WTC11 (cell line): ENCODE measurements around the gene TAF8. TPM values are rescaled to one million over a fixed set of nuclear protein-coding genes. Genes with fewer than 3 reads are reported as not detected.

Source experiments
- ATAC-seq: fragments of 200-7000 bp; cut with Tn5 transposase; 2 replicates; pipeline ENCODE4 v1.10.0; 2021; ENCODE audit warnings: mild to moderate bottlenecking, moderate library complexity
- CTCF ChIA-PET: fragments of 300-600 bp; sonication (Branson Sonifier 250); formaldehyde crosslinking; loops from one replicate; lab custom pipeline; 2021; ENCODE audit warnings: antibody characterized with exemption; lab: Charles Lee
- POLR2A ChIA-PET: fragments of 350-600 bp; sonication (Branson Sonifier 250); formaldehyde crosslinking; loops from one replicate; lab custom pipeline; 2021; ENCODE audit warnings: antibody characterized with exemption; lab: Charles Lee
- DNase-seq: peaks from one replicate; pipeline ENCODE4 v3.0.0; 2021; ENCODE audit warnings: low spot score
- H3K27ac Mint-ChIP-seq: 2 replicates; pipeline ENCODE4 v1.8.0; 2021; ENCODE audit warnings: mixed read lengths
- H3K27me3 Mint-ChIP-seq: 2 replicates; pipeline ENCODE4 v1.8.0; 2021; ENCODE audit warnings: low read depth, mild to moderate bottlenecking, moderate library complexity, mixed read lengths
- H3K36me3 Mint-ChIP-seq: 2 replicates; pipeline ENCODE4 v1.8.0; 2021; ENCODE audit warnings: mixed read lengths
- H3K4me1 Mint-ChIP-seq: 2 replicates; pipeline ENCODE4 v1.8.0; 2022; ENCODE audit warnings: mixed read lengths
- H3K4me3 Mint-ChIP-seq: 2 replicates; pipeline ENCODE4 v1.8.0; 2021; ENCODE audit warnings: mild to moderate bottlenecking, moderate library complexity, mixed read lengths
- H3K9me3 Mint-ChIP-seq: 2 replicates; pipeline ENCODE4 v1.8.0; 2021; ENCODE audit warnings: mixed read lengths
- AR ChIP-seq: fragments of 250-450 bp; sonication (Bioruptor Pico); IDR thresholded peaks from 2 replicates; pipeline ENCODE4 v1.9.0; 2021; ENCODE audit warnings: mild to moderate bottlenecking
- ATF1 ChIP-seq: sonication (generic); formaldehyde crosslinking; IDR thresholded peaks from 2 replicates; pipeline ENCODE4 v1.8.1; 2023; ENCODE audit warnings: mild to moderate bottlenecking, moderate library complexity, missing genetic modification reagents
- ATF3 ChIP-seq: sonication (generic); formaldehyde crosslinking; conservative IDR thresholded peaks from 2 replicates; pipeline ENCODE4 v1.8.1; 2022; ENCODE audit warnings: mild to moderate bottlenecking, missing genetic modification reagents
- ATF6 ChIP-seq: sonication (generic); formaldehyde crosslinking; IDR thresholded peaks from 2 replicates; pipeline ENCODE4 v1.8.1; 2023; ENCODE audit warnings: mild to moderate bottlenecking, missing genetic modification reagents
- CDX4 ChIP-seq: fragments of 250-450 bp; sonication (Bioruptor Pico); IDR thresholded peaks from 2 replicates; pipeline ENCODE4 v1.9.0; 2021; ENCODE audit warnings: moderate library complexity, mild to moderate bottlenecking, inconsistent platforms, borderline replicate concordance
- E2F5 ChIP-seq: sonication (generic); formaldehyde crosslinking; IDR thresholded peaks from 2 replicates; pipeline ENCODE4 v1.8.1; 2022; ENCODE audit warnings: mild to moderate bottlenecking, moderate library complexity, missing genetic modification reagents
- ELF4 ChIP-seq: sonication (generic); formaldehyde crosslinking; IDR thresholded peaks from 2 replicates; pipeline ENCODE4 v1.8.1; 2022; ENCODE audit warnings: low read depth, mild to moderate bottlenecking, moderate library complexity, missing genetic modification reagents
- ETV6 ChIP-seq: sonication (generic); formaldehyde crosslinking; IDR thresholded peaks from 2 replicates; pipeline ENCODE4 v1.8.1; 2022; ENCODE audit warnings: mild to moderate bottlenecking, missing genetic modification reagents
- FOXK1 ChIP-seq: sonication (generic); formaldehyde crosslinking; IDR thresholded peaks from 2 replicates; pipeline ENCODE4 v1.8.0; 2022; ENCODE audit warnings: mild to moderate bottlenecking, moderate library complexity, missing genetic modification reagents
- GABPB1 ChIP-seq: sonication (generic); formaldehyde crosslinking; IDR thresholded peaks from 2 replicates; pipeline ENCODE4 v1.8.1; 2023; ENCODE audit warnings: mild to moderate bottlenecking, missing genetic modification reagents
- GRHL2 ChIP-seq: fragments of 250-450 bp; sonication (Bioruptor Pico); IDR thresholded peaks from 2 replicates; pipeline ENCODE4 v1.8.0; 2022; ENCODE audit warnings: mild to moderate bottlenecking, moderate library complexity; ENCODE audit not compliant: insufficient replicate concordance, severe bottlenecking
- NR1H2 ChIP-seq: sonication (generic); formaldehyde crosslinking; IDR thresholded peaks from 2 replicates; pipeline ENCODE4 v1.9.0; 2021; ENCODE audit warnings: mild to moderate bottlenecking, moderate library complexity, missing genetic modification reagents
- NR2C2 ChIP-seq: sonication (generic); formaldehyde crosslinking; IDR thresholded peaks from 2 replicates; pipeline ENCODE4 v1.8.0; 2022; ENCODE audit warnings: mild to moderate bottlenecking, missing genetic modification reagents
- NR3C1 ChIP-seq: sonication (generic); formaldehyde crosslinking; conservative IDR thresholded peaks from 2 replicates; pipeline ENCODE4 v1.8.1; 2023; ENCODE audit warnings: low read depth, mild to moderate bottlenecking, missing genetic modification reagents
- PRDM15 ChIP-seq: sonication (generic); formaldehyde crosslinking; IDR thresholded peaks from 2 replicates; pipeline ENCODE4 v1.8.0; 2022; ENCODE audit warnings: missing genetic modification reagents
- SOX15 ChIP-seq: fragments of 250-450 bp; sonication (Bioruptor Pico); IDR thresholded peaks from 2 replicates; pipeline ENCODE4 v1.9.0; 2021; ENCODE audit warnings: mild to moderate bottlenecking
- SP1 ChIP-seq: sonication (generic); formaldehyde crosslinking; conservative IDR thresholded peaks from 2 replicates; pipeline ENCODE4 v1.8.1; 2022; ENCODE audit warnings: missing genetic modification reagents
- TEAD4 ChIP-seq: sonication (generic); formaldehyde crosslinking; IDR thresholded peaks from 2 replicates; pipeline ENCODE4 v1.8.0; 2022; ENCODE audit warnings: mild to moderate bottlenecking, missing genetic modification reagents
- ZBTB43 ChIP-seq: sonication (generic); formaldehyde crosslinking; IDR thresholded peaks from 2 replicates; pipeline ENCODE4 v1.8.1; 2023; ENCODE audit warnings: mild to moderate bottlenecking, missing genetic modification reagents
- ZNF263 ChIP-seq: sonication (generic); formaldehyde crosslinking; IDR thresholded peaks from 2 replicates; pipeline ENCODE4 v1.8.1; 2022; ENCODE audit warnings: low read depth, mild to moderate bottlenecking, moderate library complexity, missing genetic modification reagents
- ZNF416 ChIP-seq: fragments of 250-450 bp; sonication (Bioruptor Pico); IDR thresholded peaks from 2 replicates; pipeline ENCODE4 v1.9.0; 2021; ENCODE audit warnings: mild to moderate bottlenecking, inconsistent platforms
- total RNA-seq: library from RNA; stranded (reverse); gene quantifications from 3 replicates; pipeline ENCODE4 v1.2.3, GENCODE V29; 2021
- TF ChIP-seq, protein P1 (sequence below): sonication (generic); formaldehyde crosslinking; IDR thresholded peaks from 2 replicates; pipeline ENCODE4 v1.8.1; 2022; ENCODE audit warnings: low read depth, missing genetic modification reagents, borderline replicate concordance
- TF ChIP-seq, protein P2 (sequence below): fragments of 250-450 bp; sonication (Bioruptor Pico); IDR thresholded peaks from 2 replicates; pipeline ENCODE4 v1.9.0; 2021; ENCODE audit warnings: mild to moderate bottlenecking

The TAF8 gene
- total RNA-seq, 1 experiment from 2014 or later = 31.0 TPM

- TF ChIP-seq ZBTB43 (CRISPR knock-in tag) (no peak), PRDM15 (CRISPR knock-in tag) (no peak), AR (no peak), FOXK1 (no peak), ETV6 (CRISPR knock-in tag) (no peak), ZNF263 (no peak), GABPB1 (CRISPR knock-in tag) (no peak), NR1H2 (CRISPR knock-in tag) (no peak), ATF1 (CRISPR knock-in tag) (no peak), SP1 (CRISPR knock-in tag) (no peak), TEAD4 (CRISPR knock-in tag) (no peak), ATF3 (CRISPR knock-in tag) (no peak), NR2C2 (CRISPR knock-in tag) (no peak), SOX15 (CRISPR knock-in tag) (no peak), CDX4 (no peak), E2F5 (CRISPR knock-in tag) (no peak), GRHL2 (CRISPR knock-in tag) (no peak)
- TF ChIP-seq, all 79 proteins: peak for 0
These were observed 60.4 kb downstream of the TAF8 start (continued) for GRCh38 chr6:42110683-42111082.

GRCh38 chr6:42112351-42112750 lies 62.0 kb downstream of the TAF8 start:
- no peaks in the 10 kb centered on the region for H3K9me3 Mint-ChIP-seq
- CTCF ChIA-PET = interaction anchor here (0.8 to 3.3 kb wide), 4 partner anchors 8 to 64 kb away, joined by 3 to 9 read pairs (median 4); no protein-coding TSS in a partner anchor
- no peak overlapping the region for H3K27ac Mint-ChIP-seq
- no peaks in the 10 kb centered on the region for H3K27me3 Mint-ChIP-seq
- POLR2A ChIA-PET = no interaction called here
- no peak for DNase-seq
- H3K36me3 Mint-ChIP-seq = peaks cover 42% of the 10 kb centered on the region
- no peak overlapping the region for H3K4me3 Mint-ChIP-seq
- ATAC-seq = no peak
- peaks cover 3% of the 10 kb centered on the region; the same call in 1 of the 2 replicates for H3K4me1 Mint-ChIP-seq
- TF ChIP-seq ZNF416 (CRISPR knock-in tag) (no peak), NR3C1 (CRISPR knock-in tag) (no peak), E2F5 (CRISPR knock-in tag) (no peak), ATF6 (no peak), ELF4 (CRISPR knock-in tag) (no peak)
- TF ChIP-seq, protein P1, sequence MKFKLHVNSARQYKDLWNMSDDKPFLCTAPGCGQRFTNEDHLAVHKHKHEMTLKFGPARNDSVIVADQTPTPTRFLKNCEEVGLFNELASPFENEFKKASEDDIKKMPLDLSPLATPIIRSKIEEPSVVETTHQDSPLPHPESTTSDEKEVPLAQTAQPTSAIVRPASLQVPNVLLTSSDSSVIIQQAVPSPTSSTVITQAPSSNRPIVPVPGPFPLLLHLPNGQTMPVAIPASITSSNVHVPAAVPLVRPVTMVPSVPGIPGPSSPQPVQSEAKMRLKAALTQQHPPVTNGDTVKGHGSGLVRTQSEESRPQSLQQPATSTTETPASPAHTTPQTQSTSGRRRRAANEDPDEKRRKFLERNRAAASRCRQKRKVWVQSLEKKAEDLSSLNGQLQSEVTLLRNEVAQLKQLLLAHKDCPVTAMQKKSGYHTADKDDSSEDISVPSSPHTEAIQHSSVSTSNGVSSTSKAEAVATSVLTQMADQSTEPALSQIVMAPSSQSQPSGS (CRISPR knock-in tag) = no peak
- TF ChIP-seq, protein P2, sequence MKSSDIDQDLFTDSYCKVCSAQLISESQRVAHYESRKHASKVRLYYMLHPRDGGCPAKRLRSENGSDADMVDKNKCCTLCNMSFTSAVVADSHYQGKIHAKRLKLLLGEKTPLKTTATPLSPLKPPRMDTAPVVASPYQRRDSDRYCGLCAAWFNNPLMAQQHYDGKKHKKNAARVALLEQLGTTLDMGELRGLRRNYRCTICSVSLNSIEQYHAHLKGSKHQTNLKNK (CRISPR knock-in tag) = no peak
